ENCODE measurements around the gene STK24.
A peak's percentile ranks its signal among the peaks of the same experiment; 100 is the strongest.

STK24 gene

DNA sequence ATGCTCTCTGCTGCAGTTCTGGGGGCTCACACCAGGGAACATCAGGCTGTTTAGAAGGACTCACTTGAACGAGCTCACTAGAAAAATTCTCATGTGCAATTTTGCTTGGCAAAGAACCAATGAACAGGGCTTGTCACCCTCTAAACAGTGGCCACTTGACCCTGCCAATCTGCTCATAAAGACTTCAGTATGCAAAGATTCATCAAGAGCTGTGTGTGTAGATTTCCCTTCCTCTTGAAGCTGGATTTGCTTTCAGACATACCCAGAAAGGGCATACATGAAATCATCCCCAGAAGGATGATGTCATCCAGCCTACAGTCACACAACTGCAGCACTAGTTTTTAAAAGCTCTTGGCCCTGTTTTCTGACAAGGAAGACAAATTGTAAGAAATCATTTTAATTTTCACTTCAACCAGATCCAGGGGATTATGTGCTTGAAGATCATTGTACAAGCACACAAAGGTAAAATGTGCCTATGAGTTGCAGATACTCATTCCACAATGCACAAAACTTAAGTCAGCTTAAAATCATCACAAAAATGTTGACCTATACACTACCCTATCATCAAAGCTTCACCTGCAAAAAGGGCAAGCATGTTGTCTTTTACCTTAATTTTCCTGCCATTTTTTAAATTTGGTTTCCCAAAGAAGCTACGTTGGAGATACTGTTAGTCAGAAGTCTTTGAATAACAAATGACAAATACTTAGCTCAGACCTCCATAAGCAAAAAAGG, 5.2 kb upstream of the STK24 start:
- DNase-seq, result peak; percentile 73

DNA sequence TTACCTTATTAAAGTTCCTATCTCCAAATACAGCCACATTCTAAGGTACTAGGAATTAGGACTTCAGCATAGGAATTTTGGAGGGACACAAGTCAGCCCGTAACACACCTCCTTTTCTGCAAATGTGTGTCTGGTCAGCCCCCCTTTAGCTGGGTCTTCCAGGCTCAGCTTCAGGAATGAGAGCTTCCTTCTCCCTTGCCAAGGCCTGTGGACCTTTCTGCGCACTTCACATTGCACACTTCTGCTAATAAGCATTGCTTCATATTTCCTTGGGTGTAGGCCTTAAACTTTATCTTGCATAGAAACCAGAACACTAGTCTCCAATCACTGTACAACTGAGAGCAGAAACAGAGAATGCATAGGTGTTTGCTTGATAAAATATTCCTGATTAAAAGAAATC, 4.5 kb upstream of the STK24 start:
- DNase-seq, result no peak

DNA sequence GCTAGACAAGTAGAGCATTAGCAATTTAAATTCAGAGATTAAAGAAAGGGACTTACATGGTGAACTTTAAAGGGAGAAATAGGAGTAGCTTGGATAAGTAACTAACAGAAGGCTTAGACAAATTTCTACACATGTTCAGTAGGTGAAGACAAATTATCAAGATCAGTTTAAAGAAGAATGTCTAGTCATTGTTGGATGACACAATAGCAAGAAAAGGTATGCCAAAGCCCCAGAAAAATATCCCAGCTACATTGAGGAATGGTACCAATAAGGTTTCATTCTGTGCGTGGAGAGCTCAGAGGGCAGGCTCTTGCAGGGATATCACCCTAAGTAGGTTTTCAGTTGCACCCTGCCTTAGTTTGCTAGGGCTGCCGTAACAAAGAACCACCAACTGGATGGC, 3.5 kb upstream of the STK24 start:
- no peak for DNase-seq

DNA sequence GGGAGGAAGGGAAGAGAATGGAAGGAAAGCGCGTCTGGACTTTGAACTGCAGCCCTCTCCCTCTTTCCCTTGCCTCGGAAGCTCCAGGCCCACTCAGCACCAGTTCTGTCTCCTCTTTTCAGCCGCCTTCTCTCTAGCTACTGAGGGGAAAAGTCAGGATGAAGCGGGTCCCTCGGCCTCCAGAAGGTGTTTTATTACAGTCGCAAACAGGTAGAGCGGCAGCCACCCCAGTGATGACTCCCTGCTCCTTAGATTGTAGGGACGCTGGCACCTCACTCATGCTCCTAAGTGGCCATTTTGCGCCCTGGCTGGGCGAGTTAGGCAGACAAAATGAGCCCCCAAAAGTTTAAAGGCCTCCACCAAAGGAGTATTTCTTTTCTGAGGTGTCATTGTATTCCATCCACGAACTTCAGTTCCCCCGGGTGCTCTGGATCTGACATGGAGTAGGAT, 954 bp upstream of the STK24 start:
- no peak for DNase-seq

DNA sequence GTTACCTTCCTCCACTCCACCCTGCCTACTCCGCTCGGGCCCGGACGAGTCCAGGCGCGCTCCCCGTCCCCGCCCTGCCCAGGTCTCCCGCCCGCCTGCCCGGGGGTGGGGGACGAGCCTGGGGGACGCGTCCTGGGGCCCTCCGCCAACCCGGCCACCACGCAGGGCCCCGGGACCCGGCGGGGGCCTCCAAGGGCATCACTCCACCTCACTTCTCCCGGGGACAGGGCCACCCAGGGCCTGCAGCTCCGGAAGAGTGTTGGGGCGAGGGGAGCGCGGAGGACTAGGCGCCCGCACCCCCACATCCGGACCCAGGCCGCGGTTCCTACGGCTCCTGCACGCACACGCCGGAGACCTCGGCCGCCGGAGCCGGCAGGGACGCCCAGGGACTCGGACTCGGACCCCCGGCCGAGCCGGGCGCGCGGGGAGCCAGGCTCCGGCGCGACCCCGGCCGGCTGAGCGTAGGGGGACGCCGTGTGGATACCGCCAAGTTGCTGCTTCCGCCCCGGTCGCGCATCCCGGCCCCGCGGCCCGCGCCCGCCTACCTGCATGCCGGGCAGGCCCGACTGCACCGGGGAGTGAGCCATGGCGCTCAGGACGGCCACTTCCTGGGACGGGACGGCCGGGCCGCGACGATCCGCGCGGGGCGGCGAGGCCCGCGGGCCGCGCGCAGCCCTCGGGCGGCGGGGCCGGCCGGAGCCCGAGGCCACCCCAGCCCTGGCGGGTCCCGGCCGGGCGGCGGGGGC, 534 bp downstream of the STK24 start:
- no peak for DNase-seq

DNA sequence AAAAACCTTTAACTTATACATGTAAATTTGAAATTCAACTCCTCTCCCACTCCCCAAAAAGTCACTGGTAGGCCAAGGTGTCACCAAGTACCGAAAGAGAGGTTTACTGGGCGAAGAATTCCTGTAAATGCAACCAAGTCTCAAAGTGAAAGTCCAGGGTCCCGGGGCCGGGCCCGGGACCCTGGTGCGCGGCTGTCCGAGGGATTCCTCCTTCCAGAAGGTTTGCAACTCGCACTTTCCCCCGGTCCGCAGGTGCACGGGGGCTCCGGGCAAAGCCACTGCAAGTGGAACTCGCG, 1.1 kb downstream of the STK24 start:
- no peak for DNase-seq

DNA sequence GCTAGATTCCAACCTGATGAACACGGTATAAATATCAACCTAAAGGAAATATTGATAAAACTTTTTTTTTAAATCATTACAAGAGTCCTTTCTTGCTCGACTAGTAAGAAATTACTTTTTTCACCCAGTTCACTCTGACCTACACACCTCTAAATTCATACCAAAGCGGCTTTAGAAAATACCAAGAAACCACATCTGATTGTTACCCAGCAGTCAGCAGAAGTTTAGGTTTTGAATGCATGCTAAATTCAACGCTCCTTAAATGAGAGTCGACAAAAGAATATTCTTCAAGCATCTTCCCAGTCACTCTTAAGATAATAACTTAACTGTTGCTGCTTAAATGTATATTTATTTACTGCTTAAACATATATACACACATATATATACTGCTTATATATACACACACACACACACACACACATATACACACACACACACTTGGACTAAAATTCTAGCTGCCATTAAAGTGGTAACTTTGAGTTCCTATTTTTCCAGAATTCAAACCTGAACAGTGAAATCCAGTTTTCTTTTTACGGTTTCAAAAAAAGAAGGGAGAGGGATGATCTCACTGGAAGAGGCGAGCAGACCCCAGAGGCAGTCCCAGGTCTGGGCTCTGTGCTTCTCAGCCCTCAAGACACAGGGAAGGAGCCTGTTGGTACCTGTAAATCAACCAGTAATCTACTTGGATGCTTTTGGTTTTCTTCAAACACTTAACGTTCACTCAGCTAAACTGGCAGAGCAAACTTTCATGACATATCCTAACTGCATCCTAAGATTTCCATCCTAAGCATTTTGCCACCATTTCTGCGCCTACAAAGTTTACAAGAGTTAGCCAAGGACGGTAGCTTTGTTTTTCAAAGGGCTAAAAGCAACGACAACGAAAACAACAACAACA, 1.7 kb downstream of the STK24 start:
- no peak for DNase-seq

DNA sequence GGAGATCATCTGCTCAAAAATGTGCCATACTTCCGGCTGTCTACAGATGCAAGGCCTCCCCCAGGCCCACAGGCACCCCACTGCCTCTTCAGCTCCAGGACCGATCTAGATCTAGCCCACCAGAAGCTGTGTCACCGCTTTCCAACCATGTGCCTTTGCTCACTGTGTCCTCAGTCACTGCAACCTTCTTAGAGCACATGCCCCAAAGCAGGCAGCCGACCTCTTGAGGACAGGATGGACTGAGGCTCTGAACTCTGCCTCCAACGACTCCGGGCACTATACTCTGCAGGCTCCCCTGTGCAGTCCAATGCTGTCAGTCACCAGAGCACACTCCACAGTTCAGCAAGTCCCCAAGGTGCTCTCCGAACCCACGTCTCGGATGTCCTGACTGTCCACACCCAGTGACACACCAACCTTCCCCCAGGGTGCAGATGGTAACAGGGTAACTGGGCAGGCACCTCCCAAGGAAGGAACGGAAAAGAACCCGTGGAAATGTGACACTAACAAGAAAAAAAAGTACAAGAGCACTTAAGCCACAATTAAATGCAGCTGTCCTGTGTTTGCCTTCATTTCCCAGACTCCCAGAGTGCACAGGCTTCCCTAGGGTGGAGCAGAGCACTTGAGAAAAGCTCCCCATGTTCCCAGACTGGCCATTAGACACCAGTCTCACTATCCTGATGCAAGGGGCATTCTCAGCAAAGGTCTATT, 4.8 kb downstream of the STK24 start:
- DNase-seq, result peak; percentile 70

DNA sequence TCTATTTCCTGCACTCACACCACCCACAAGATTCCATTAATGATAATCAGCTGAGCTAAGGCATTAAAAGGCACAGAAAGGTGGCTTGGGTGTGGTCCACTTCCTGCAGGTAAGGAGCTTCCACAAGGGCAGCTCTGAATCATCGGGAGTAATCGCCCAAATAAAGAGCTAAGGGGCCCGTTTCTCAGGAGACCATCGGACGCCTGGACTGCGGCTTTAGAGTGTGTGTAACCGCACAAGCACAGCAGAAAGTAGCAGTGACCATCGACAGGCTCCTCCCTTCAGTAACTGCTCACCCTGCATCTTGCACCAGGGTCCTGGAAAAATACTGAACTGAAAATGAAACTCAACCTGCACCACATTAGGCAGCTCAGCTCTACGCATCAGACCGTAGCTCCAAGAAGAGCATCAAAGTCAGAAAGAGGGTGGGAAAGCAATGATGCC, 6.0 kb downstream of the STK24 start:
- DNase-seq, result no peak

DNA sequence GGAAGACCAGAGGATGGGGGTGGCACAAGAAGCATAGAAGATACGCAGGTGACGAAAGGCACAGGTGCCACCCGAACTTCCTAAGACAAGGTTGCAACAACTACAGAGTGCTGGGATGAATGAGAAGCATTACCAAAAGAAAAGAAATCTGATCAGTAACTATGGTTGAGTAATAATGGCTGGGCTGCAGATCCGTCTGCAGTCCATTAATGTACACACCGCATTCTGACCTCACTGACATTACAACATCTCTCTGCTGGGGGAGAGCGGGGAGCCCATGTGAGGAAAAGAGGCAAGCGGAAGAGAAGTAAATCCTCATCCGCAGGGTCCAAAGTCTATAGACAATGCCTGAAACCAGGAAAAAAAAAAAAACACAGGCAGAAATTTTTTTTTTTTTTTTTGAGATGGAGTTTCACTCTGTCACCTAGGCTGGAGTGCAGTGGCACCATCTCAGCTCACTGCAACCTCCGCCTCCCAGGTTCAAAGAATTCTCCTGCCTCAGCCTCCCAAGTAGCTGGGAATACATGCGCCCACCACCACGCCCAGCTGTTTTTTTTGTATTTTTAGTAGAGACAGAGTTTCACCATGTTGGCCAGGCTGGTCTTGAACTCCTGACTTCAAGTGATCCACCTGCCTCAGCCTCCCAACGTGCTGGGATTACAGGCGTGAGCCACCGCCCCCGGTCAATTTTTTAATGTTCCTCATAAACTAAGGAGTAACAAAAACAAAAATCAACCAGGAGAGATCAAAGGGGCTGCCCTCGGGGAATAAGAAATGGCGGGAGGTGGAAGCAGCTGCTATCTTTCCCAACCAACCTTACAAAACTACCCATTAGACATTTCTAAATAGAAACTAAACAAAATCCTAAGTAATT, 7.2 kb downstream of the STK24 start:
- peak; percentile 61 for DNase-seq

DNA sequence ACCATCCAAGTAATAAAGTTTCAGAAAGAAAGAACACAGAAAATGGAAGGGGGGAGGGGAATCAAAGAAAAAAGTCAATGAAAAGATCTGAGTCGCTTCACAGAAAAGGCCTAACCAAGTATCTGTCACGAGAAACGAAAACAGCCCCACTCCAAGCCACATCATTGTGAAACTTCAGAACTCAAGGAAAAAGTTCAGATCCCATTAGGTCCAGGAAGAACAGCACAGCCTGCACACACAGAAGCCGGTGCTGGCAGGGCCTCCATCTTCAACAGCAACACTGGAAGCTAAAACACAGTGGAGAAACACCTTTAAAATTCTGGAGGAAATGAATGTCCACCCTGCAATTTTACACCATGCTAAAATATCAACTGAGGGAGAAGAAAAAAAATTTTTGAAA, 8.0 kb downstream of the STK24 start:
- no peak for DNase-seq

DNA sequence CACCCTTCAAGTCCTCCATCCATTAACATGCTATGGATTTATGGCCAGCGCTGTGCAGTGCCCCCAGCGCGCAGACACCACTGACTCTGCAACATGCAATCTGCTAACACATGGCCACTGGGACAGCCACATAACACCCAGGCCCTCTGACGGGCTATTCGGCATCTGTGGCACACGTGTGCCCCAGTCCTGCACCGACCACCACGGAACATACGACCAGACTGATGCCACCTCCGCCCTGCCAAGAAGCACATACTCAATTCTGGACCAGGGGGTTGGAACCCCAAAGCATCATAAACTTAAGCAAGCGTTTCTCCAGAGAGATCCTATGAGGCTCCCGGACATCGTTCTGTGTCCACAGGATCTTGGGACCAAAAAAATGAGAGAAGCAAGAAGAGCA, 9.8 kb downstream of the STK24 start:
- DNase-seq, result no peak

DNA sequence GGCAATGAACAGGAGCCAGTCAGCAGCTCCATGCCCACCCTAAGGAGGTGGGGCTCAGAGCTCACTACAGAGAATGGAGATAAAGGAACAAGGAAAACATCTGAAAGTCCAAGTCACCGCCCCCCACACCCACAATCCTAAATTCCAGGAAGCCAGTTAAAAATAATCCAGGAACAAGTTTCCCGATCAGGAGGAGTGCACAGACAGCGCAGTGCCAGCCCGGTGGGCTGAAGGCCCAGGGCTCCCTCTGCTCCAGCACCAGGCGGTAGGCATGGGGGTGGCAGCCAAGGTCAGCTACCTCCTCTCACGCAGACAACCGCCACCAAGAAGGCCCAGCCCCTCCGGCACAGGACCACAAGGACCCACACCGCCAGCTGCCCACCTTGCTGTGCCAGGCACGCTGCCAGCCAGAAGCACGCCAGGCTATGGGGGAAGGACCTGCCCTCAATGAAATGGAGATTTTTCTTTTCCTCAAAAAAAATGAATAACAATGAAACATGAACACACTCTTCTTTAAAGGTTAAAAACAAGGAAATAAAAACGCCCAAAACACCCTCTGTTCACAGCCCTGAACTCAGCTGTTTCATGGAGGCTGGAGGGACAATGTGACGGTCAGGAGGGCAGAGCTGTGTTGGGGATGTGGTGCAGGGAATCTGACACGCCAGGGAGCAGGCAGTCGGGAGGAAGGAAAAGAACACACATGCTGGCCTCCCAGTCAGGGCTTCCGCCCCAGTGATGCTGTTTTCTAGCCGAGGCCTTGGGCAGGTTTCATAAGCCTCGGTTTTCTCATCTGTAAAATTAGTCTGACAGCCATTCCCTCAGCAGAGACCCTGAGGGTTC, 11.0 kb downstream of the STK24 start:
- no peak for DNase-seq

DNA sequence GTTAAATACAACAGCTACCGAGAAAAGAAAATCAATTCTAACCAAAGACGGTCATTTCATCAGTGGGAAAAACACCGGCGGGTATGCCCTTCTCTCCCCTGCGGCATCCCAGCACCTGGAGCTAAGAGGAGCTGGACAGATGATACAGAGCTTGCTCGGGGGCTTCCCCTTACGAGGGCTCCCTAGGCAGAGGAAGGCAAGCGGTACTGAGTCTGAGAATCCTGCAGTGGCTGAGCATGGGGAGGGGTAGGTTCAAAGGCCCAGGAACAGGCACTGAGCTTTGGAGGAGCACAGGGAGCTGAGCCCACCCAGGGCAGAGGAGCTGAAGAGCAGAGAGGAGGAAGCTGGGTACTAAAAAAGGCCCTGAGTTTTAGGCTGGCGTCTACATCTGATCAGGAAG, 12.7 kb downstream of the STK24 start:
- DNase-seq, result no peak

DNA sequence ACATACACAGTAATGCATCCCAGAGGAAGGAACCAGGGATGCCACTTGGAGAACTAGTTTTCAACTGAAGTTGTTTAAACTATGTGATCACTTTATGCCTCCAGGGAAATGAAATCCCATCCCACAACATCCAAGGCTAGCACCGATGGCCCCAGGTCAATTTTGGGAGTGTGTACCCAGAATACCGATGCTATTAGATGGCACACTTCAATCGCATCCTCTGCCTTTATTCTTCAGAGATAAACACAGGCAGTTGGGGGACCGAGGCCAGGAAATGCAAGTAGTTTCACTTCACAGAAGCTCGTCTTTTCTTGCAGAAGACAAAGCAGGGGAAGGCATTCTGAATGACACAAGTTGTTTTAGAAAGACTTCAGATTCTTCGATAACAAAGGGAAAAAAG, 13.8 kb downstream of the STK24 start:
- no peak for DNase-seq

DNA sequence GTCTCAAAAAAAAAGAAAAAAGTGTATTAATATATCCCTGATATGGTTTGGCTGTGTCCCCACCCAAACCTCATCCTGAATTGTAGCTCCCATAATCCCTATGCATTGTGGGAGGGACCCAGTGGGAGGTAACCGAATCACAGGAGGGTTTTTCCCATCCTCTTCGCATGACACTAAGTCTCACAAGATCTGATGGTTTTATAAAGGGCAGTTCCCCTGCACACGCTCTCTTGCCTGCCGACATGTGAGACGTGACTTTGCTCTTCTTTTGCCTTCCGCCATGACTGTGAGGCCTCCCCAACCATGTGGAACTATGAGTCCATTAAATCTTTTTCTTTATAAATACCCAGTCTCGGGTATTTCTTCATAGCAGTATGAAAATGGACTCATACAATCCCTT, 17.7 kb downstream of the STK24 start:
- no peak for DNase-seq

DNA sequence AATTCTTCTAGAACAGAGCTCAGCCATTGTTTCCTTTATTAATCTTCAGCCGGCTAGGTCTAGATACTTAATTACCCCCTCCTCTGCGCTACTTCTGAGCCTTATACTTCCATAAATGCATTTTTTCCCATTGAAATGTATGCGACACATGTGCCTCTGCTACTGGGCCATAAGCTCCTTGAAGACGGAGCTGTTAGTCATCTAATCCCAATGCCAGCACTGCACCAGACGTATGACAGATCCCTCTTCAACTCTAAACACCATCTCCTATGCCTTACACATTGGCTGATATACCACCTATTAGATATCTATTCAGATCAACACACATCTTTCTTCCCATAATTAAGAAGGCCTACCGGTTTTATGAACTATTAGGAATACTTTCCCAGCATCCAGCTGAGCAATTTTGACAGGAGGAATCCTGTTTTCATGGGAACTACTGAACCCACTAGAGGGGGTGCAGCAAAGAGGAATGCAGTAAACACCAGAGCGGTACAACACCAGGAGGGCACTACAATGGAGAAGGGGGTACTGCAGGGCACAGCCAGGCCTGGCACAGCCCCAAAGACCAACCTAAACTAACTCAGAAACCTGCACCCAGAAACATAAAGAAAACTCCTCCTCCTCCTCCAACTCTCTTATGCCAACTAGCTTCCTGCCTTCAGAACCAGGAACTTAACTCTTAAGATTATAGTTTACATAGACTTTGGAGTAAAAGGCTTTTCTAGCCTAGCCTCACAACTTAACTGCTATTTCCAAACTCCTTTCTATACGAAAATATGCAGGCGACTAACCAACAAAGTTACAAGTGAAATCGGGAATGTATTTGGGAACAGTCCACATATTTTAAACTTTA, 18.7 kb downstream of the STK24 start:
- DNase-seq, result peak; percentile 56

DNA sequence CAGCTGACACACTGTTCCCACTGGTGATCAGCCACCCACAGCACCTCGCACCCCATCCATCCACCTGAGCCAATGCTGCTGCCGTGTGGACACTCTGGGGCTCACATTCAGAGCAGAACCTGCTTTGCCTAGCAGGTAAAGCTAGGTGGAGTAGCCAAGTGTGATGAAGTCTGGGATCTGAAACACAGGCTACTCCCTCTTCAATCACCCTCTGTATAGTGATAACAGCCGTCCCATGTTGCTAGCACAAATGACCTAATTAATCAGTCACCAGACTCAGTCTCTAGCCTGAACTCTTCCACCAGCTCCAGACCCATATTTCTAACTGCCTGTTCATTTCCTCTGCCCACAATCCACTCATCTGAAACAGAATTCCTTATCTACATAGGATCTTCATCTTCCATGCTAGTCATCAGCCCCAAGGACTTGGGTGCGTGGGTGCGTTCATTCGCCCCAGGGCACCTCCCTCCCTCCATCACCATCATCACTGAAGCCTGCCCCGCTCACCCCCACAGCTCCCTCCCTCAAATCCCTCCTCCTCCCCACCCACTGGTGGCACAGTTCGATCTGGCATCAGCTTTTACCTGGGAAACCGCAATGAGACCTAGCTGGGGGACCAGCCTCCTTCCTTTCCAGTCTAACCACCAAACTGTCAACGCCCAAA, 19.8 kb downstream of the STK24 start:
- DNase-seq, result no peak

DNA sequence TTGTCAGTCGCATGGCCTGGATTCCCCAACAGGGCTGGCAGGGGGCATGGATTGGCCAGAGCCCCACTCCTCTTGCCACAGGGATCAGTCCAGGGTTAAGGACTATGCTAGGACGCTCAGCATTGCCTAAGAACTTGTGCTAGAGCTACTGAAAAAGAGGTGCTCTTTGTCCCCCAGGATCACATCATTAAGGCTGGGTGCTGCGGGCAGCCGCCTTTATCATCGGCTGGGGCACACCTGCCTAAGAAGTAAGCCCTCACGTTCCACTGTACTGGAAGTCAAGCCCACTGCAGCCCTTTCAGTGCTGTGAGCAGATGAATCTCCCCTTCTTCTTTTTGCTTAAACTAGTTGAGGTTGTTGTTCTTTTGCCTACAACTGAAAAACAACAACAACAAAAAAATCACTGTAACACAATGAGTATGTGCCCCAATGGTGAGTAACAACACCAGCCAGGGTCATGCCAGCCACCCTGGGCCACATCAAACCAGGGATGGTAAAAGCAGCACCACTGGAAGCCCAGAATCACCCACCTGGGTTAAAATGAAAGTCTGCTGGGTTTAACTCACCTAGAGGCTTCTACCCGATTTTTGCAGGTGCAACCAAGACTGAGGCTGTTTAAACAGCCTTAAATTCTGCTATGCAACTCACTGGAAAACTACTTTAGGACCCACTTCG, 20.6 kb downstream of the STK24 start:
- DNase-seq, result no peak
